Mesendoderm (in vitro differentiated cells): ENCODE data around the gene VPS9D1.

Experiments used
- DNase-seq: peaks from one replicate; pipeline ENCODE4 v3.0.0; 2013
- H2AK5ac ChIP-seq: 2 replicates; pipeline ENCODE4 v1.6.1; 2013; ENCODE audit warnings: low read length, inconsistent platforms
- H2BK120ac ChIP-seq: 2 replicates; pipeline ENCODE4 v1.6.1; 2013; ENCODE audit warnings: low read depth, mild to moderate bottlenecking, low read length, moderate library complexity, mixed read lengths
- H2BK15ac ChIP-seq: replicated peaks from 2 replicates; pipeline ENCODE4 v1.6.1; 2013; ENCODE audit warnings: low read depth, mild to moderate bottlenecking, moderate library complexity
- H2BK5ac ChIP-seq: 2 replicates; pipeline ENCODE4 v1.6.1; 2013; ENCODE audit warnings: low read length, inconsistent platforms
- H3K18ac ChIP-seq: 2 replicates; pipeline ENCODE4 v1.6.1; 2013; ENCODE audit warnings: mild to moderate bottlenecking, low read length, mixed read lengths
- H3K23ac ChIP-seq: one replicate; pipeline ENCODE4 v1.6.1; 2013; ENCODE audit warnings: low read length
- H3K27ac ChIP-seq: 2 replicates; pipeline ENCODE4 v1.5.1; 2013; ENCODE audit warnings: low read depth, mild to moderate bottlenecking, inconsistent platforms, low read length, moderate library complexity
- H3K27me3 ChIP-seq: 2 replicates; pipeline ENCODE4 v1.6.1; 2013; ENCODE audit warnings: low read length, control low read depth, mild to moderate bottlenecking, inconsistent platforms; ENCODE audit not compliant: insufficient read depth, poor library complexity
- H3K36me3 ChIP-seq: 2 replicates; pipeline ENCODE4 v1.6.1; 2013; ENCODE audit warnings: low read length, inconsistent platforms; ENCODE audit not compliant: control insufficient read depth, insufficient read depth
- H3K4ac ChIP-seq: one replicate; pipeline ENCODE4 v1.6.1; 2013; ENCODE audit warnings: low read depth, mild to moderate bottlenecking, low read length, moderate library complexity
- H3K4me1 ChIP-seq: 2 replicates; pipeline ENCODE4 v1.6.1; 2013; ENCODE audit warnings: low read depth, low read length, inconsistent platforms; ENCODE audit not compliant: control insufficient read depth
- H3K4me2 ChIP-seq: 2 replicates; pipeline ENCODE4 v1.6.1; 2013; ENCODE audit warnings: low read length
- H3K4me3 ChIP-seq: 2 replicates; pipeline ENCODE4 v1.5.1; 2013; ENCODE audit warnings: mild to moderate bottlenecking, low read length
- H3K56ac ChIP-seq: one replicate; pipeline ENCODE4 v1.6.1; 2013; ENCODE audit warnings: low read length
- H3K79me1 ChIP-seq: 2 replicates; pipeline ENCODE4 v1.6.1; 2013; ENCODE audit warnings: low read length, inconsistent platforms
- H3K79me2 ChIP-seq: 2 replicates; pipeline ENCODE4 v1.6.1; 2013; ENCODE audit warnings: mild to moderate bottlenecking, low read length; ENCODE audit not compliant: control insufficient read depth, insufficient read depth
- H3K9ac ChIP-seq: 2 replicates; pipeline ENCODE4 v1.6.1; 2013; ENCODE audit warnings: low read length, inconsistent platforms
- H4K5ac ChIP-seq: one replicate; pipeline ENCODE4 v1.6.1; 2013; ENCODE audit warnings: low read length
- H4K8ac ChIP-seq: one replicate; pipeline ENCODE4 v1.6.1; 2013; ENCODE audit warnings: low read depth, mild to moderate bottlenecking, control low read depth, low read length, moderate library complexity
- WGBS: extraction: QIAGEN DNeasy Blood & Tissue Kit; methylation state at CpG from one replicate; pipeline ENCODE4 v1.1.7; 2013; ENCODE audit warnings: low lambda C conversion rate, missing lambda C conversion rate; ENCODE audit not compliant: insufficient coverage; ENCODE audit errors: extremely low coverage; 5-methylcytosine and 5-hydroxymethylcytosine counted together

VPS9D1 gene

DNA sequence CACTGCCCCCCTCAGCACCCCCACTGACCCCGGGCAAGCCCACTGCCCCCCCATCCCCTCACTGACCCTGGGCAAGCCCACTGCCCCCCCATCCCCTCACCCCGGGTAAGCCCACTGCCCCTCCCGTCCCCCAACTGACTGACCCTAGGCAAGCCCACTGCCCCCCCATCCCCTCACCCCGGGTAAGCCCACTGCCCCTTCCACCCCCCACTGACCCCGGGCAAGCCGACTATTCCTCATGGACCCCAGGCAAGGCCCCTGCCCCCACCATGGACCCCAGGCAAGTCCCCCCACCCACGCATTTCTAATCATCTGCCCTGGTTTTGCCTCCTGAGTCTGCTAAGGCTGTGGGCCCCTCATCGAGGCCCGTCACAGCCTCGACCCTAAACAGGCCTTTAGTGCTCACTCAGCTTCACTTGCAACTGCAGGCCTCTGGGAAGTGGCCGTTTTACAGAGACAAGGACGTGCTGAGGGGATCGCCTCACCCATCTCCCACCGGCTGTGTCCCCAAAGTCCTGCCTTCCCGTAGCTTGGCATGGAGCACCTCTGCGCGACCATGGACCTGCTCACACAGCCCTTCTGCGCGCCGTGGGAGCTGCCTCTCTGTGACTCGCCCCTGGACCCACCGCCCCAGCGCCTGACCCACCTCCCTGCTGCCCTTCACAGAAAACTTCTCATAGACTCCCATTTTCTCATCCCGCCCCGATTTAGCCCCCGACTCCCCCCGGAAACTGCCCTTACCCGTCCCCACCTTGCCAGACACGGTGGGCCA is 3.6 kb downstream of the VPS9D1 start:
- no peak overlapping the region for H4K5ac ChIP-seq
- WGBS: no CpG with 5 or more reads among the region's 29 CpGs
- no peak overlapping the region for H4K8ac ChIP-seq
- no peak overlapping the region for H3K27ac ChIP-seq
- no peak overlapping the region for H3K23ac ChIP-seq
- H3K27me3 ChIP-seq: no peaks in the 10 kb centered on the region
- H3K4me1 ChIP-seq: no peaks in the 10 kb centered on the region
- H3K9ac ChIP-seq: no peak overlapping the region
- no peak overlapping the region for H2BK15ac ChIP-seq
- H3K18ac ChIP-seq: no peak overlapping the region
- no peak overlapping the region for H2BK5ac ChIP-seq
- H3K79me1 ChIP-seq: no peaks in the 10 kb centered on the region
- H3K4me2 ChIP-seq: no peak overlapping the region
- no peaks in the 10 kb centered on the region for H3K36me3 ChIP-seq
- H3K4ac ChIP-seq: no peak overlapping the region
- no peaks in the 10 kb centered on the region for H3K79me2 ChIP-seq
- no peak overlapping the region for H2BK120ac ChIP-seq
- no peak overlapping the region for H3K4me3 ChIP-seq
- no peak overlapping the region for H3K56ac ChIP-seq
- H2AK5ac ChIP-seq: no peak overlapping the region
- no peak for DNase-seq

DNA sequence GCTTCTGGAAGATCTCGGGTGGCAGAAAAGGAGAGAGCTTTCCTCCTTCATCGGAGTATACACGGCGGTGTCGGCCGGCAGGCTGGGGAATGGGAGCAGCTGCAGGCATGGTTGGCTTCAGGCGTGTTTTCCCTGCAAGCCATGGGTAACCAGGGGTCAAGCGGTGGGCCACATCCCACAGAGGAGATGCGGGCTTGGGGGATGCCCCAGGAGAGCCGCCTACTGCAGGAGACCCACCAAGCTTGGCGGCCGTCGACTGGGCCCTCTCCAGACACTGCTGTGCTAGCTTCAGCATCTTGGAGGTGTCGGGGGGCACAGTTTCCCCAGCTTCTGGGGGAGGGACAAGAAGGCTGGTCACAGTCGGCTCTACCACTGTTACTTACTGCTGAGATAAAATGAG is 4.2 kb downstream of the VPS9D1 start:
- Histone ChIP-seq H3K4me2 (no peak overlapping the region), H3K4me1 (no peaks in the 10 kb centered on the region), H3K4me3 (no peak overlapping the region), H3K79me1 (no peaks in the 10 kb centered on the region), H3K4ac (no peak overlapping the region), H3K27ac (no peak overlapping the region), H4K8ac (no peak overlapping the region), H4K5ac (no peak overlapping the region), H2BK120ac (no peak overlapping the region), H2AK5ac (no peak overlapping the region), H2BK15ac (no peak overlapping the region), H3K79me2 (no peaks in the 10 kb centered on the region), H3K27me3 (no peaks in the 10 kb centered on the region), H3K56ac (no peak overlapping the region), H3K36me3 (no peaks in the 10 kb centered on the region), H3K9ac (no peak overlapping the region), H3K23ac (no peak overlapping the region), H2BK5ac (no peak overlapping the region), H3K18ac (no peak overlapping the region)
- WGBS: no CpG with 5 or more reads among the region's 15 CpGs
- no peak for DNase-seq

- no peak overlapping the region for H2BK15ac ChIP-seq
- no peak overlapping the region for H2BK120ac ChIP-seq
- H3K4me1 ChIP-seq: no peaks in the 10 kb centered on the region
- no peak overlapping the region for H3K4ac ChIP-seq
- no peak overlapping the region for H4K8ac ChIP-seq
- no peaks in the 10 kb centered on the region for H3K36me3 ChIP-seq
- DNase-seq: peak; percentile 33
- no peak overlapping the region for H3K18ac ChIP-seq
- peak overlapping the region; percentile 66 for H3K4me3 ChIP-seq
- peak overlapping the region; percentile 93 for H3K56ac ChIP-seq
- H2BK5ac ChIP-seq: no peak overlapping the region
- WGBS: no CpG with 5 or more reads among the region's 22 CpGs
- no peaks in the 10 kb centered on the region for H3K79me1 ChIP-seq
- no peak overlapping the region for H3K23ac ChIP-seq
- H3K27me3 ChIP-seq: no peaks in the 10 kb centered on the region
- peak overlapping the region; percentile 3 for H3K4me2 ChIP-seq
- no peaks in the 10 kb centered on the region for H3K79me2 ChIP-seq
- peak overlapping the region; percentile 88 for H3K9ac ChIP-seq
- no peak overlapping the region for H3K27ac ChIP-seq
- H4K5ac ChIP-seq: no peak overlapping the region
- H2AK5ac ChIP-seq: no peak overlapping the region
These were observed 8.4 kb downstream of the VPS9D1 start for GRCh38 chr16:89712274-89712781.

DNA sequence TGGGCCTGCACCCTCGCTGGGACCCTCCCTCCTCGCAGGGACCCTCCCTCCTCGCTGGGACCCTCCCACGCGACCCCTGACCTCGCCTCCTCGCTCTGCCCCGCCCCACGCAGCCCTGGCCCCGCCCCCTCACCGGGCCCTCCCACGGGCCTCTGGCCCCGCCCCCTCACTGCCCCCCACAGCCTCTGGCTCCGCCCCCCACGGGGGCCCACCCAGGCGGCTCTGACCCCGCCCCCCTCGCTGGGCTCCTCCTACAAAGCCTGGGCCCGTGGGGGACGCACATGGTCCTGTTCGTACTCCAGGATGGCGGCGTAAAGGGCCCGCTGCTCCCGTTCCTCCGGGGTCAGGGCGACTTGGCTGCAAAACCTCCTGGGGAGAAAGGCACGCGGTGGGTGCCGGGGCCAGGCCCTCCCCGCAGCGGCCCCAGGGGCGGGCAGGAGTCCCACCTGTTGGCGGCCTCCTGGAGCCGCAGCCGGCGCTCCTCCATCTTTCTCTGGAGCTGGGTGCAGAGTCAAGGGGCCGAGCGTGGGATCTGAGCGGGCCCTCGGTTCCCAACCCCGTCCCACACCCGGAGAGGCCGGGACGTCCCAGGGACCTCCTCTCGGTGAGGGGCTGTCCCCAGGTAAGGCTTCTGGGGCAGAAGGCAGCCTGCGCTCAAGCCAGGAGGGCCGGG is 9.0 kb downstream of the VPS9D1 start:
- H2AK5ac ChIP-seq: no peak overlapping the region
- H3K9ac ChIP-seq: peak overlapping the region; percentile 88
- H4K8ac ChIP-seq: no peak overlapping the region
- no peak overlapping the region for H3K27ac ChIP-seq
- H3K4me1 ChIP-seq: no peaks in the 10 kb centered on the region
- no peak overlapping the region for H2BK5ac ChIP-seq
- DNase-seq: peak; percentile 72
- H3K4me2 ChIP-seq: peak overlapping the region; percentile 3
- H3K18ac ChIP-seq: peak overlapping the region; percentile 13
- H2BK15ac ChIP-seq: no peak overlapping the region
- peak overlapping the region; percentile 93 for H3K56ac ChIP-seq
- H4K5ac ChIP-seq: no peak overlapping the region
- H3K79me1 ChIP-seq: no peaks in the 10 kb centered on the region
- H3K27me3 ChIP-seq: no peaks in the 10 kb centered on the region
- no CpG with 5 or more reads among the region's 48 CpGs for WGBS
- H3K79me2 ChIP-seq: no peaks in the 10 kb centered on the region
- no peak overlapping the region for H2BK120ac ChIP-seq
- peak overlapping the region; percentile 66 for H3K4me3 ChIP-seq
- H3K23ac ChIP-seq: no peak overlapping the region
- no peak overlapping the region for H3K4ac ChIP-seq
- H3K36me3 ChIP-seq: no peaks in the 10 kb centered on the region

DNA sequence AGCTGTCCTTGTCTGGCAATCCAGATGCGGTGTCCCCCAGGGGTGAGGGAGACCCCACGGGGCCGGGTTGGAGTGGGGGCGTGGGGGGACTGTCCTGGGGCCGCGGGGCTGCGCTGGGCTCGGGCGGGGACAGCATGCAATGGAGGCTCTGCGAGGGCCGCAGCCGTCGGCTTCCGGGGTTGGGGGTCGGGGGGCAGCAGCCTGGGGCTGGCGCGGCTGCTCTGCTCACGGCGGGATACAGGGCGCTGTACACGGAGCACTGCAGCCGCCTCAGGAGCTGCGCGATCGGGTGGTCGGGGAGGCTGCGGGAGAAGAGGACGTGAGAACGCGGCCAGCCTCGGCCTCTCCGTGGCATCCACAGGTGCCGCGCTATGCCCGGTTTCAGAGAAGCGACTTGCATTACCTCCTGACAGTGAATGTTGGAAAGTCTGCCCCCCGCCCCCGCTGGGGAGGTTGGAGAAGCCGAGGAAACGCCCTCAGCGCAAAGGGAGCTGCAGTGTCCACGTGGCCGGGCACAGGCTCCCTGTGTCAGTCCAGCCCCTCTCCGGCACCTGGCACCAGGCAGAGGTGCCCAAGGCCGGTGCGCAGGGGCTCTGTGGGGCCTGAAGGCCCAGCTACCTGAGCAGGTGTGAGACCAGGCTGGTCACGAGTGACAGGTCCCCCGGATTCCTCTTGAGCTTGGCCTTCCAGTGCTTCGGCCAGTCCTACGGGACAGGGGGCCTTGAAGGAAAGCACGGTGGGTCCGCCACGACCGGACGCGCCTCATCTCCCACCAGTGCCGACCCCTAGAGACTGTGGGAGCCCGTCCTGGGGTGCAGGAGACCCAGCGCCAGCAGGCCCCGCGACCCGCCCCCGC is 9.8 kb downstream of the VPS9D1 start:
- no peak overlapping the region for H3K4ac ChIP-seq
- no peak overlapping the region for H2BK120ac ChIP-seq
- no peak overlapping the region for H3K9ac ChIP-seq
- H3K36me3 ChIP-seq: no peaks in the 10 kb centered on the region
- peak; percentile 16 for DNase-seq
- H3K4me2 ChIP-seq: no peak overlapping the region
- no peak overlapping the region for H3K4me3 ChIP-seq
- H2AK5ac ChIP-seq: no peak overlapping the region
- no peak overlapping the region for H2BK5ac ChIP-seq
- H3K18ac ChIP-seq: no peak overlapping the region
- H3K27me3 ChIP-seq: no peaks in the 10 kb centered on the region
- H3K56ac ChIP-seq: no peak overlapping the region
- H4K8ac ChIP-seq: no peak overlapping the region
- H3K4me1 ChIP-seq: no peaks in the 10 kb centered on the region
- no peaks in the 10 kb centered on the region for H3K79me2 ChIP-seq
- no peaks in the 10 kb centered on the region for H3K79me1 ChIP-seq
- no peak overlapping the region for H4K5ac ChIP-seq
- no peak overlapping the region for H3K27ac ChIP-seq
- H2BK15ac ChIP-seq: no peak overlapping the region
- WGBS: no CpG with 5 or more reads among the region's 63 CpGs
- no peak overlapping the region for H3K23ac ChIP-seq
